Skeletal muscle cell (primary cell): ENCODE results near the gene CD200R1L.

Source experiments
- DNase-seq: peaks from one replicate; pipeline ENCODE4 v3.0.0-alpha.2; 2010; ENCODE audit warnings: low read depth
- H3K4me3 ChIP-seq: 2 replicates; pipeline ENCODE4 v1.5.1; 2011; ENCODE audit warnings: low read depth, mild to moderate bottlenecking, control low read depth, low read length, moderate library complexity

Gene CD200R1L

DNA sequence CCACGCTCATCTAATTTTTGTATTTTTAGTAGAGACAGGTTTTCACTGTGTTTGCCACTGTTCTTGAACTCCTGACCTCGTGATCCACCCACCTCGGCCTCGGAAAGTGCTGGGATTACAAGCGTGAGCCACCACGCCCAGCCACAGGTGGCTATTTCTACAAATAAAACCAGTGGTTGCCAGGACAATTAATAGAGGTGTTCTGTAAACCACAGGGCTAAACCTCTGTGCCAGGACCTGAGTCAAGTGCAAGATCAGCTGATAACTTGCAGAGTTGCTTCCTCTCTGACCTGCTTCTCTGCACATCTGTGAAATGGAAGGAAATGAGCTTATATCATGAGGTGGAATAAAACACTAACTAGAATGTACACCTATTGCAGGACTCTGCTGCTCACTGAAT is 72.8 kb downstream of the CD200R1L start:
- no peak for DNase-seq
- H3K4me3 ChIP-seq = no peak overlapping the region

DNA sequence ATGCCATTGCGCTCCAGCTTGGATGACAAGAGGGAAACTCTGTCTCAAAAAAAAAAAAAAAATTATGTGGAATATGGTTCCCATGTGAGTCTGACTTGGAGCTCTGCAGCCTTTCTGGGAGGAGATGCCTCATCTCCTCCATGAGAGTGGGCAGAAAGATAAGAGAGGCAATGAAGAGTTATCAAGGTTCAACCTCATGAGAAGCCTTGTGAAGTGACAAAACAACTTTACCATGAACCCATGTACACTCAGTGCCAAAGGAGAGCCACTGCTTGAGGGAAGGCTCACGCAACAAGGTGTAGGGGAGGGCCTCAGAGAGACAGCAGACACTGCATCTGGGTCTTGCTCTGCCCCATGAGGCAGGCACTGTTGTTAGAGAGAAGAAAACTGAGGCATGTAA is 75.7 kb downstream of the CD200R1L start:
- no peak overlapping the region for H3K4me3 ChIP-seq
- DNase-seq = no peak

DNA sequence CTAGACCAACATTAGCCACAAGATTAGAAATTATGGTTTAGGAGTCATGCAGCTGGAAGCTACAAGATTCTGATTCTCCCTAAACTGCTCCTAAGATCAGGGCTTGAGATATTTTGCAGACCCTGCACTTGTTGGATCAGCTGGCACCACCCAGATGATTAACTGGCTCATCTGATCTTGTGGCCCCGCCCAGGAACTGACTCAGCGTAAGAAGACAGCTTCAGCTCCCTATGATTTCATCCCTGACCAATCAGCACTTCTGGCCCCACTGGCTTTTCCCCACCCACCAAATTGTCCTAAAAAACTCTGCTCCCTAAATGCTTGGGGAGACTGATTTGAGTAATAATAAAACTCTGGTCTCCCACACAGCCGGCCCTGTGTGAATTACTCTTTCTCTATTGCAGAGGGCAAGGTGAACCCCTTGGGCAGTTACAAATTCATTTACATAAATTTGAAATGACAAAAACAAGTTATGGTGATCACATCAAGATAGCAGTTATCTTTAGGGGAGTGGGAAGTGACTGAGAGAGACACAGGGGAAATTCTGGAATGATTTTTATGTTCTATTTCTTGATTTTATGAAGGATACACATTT is 76.5 kb downstream of the CD200R1L start:
- H3K4me3 ChIP-seq = no peak overlapping the region
- no peak for DNase-seq

DNA sequence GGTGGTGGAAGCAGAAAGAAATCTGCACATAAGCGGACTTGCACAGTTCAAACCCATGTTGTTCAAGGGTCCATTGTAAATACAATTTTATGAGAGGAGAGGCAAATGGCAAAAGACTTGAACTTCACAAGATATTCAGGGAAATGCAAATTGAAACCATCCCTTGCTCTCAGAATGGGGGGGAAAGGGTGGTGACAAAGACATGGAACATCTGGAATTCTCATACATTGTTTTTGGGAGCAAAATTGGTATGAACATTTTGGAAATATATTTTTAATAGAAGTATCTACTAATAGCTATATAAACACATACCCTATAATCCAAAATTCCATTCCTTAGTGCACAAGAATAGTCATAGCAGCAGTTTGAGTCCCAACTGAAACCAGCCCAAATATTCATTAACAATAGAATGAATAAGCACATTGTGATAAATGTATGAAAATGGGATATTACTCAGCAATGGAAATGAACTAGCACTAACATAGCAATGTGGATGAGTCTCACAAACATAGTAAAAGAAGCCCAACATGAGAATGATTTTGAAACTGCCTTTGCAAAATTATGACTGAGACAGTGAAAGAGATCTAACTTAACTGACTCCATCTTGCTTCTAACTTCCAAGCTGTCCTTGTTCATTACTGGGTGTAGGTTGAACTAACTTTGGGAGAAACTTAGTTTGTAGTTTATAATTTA is 77.2 kb downstream of the CD200R1L start:
- H3K4me3 ChIP-seq = no peak overlapping the region
- no peak for DNase-seq

DNA sequence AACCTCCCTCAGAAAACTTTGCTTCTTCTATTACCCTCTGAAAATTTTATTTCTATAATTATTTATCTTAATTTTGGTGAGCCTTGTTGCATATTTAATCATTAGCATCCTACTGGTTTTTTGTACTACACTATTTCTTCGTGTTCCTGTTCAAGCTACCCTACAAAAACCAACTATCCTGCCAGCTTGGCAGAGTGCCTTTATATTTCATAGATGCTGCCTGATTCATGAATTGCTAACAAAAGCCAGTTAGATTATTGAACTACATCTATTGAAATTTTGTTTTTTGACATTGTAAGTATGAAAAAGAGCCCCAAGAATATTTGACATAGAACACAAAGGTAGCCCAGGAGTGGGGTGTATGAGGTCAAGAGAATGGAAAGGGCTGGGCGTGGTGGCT is 78.9 kb downstream of the CD200R1L start:
- no peak overlapping the region for H3K4me3 ChIP-seq
- no peak for DNase-seq

DNA sequence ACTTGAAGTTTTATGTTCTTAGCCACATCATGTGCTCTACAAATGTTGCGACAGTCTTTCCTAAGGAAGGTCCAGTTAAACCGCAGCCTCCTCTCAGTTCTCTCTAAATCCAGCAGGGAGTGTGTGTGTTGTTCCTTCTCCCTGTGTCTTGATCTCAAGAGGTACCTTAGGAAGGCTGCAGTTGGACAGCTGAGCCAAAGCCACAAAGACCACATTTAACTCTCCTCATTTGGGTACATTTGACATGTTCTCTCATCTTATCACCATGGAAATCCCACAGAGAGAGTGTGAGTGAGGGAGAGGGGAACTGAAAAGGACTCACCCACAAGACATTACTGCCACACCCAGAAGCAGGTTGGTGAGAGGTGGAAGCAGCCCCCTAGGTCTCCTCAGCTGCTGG is 79.5 kb downstream of the CD200R1L start:
- peak; percentile 21 for DNase-seq
- H3K4me3 ChIP-seq = no peak overlapping the region
